GM12878 (cell line): Measurements from ENCODE around the gene SLC50A1.

Experiments
- CBX3 ChIP-seq: fragments of 200-600 bp; sonication (generic); IDR thresholded peaks from 2 replicates; pipeline ENCODE4 v1.6.1; 2016; ENCODE audit warnings: low read depth, borderline replicate concordance
- NFIC ChIP-seq: IDR thresholded peaks from 2 replicates; pipeline ENCODE4 v1.6.1; 2012; ENCODE audit warnings: low read depth, mild to moderate bottlenecking, inconsistent platforms, low read length, moderate library complexity
- NR2C2 ChIP-seq: IDR thresholded peaks from 2 replicates; pipeline ENCODE4 v1.6.1; 2011; ENCODE audit warnings: borderline replicate concordance, low read depth; ENCODE audit not compliant: control insufficient read depth, insufficient read length
- NRF1 ChIP-seq: conservative IDR thresholded peaks from 2 replicates; pipeline ENCODE4 v1.6.1; 2011; ENCODE audit warnings: mild to moderate bottlenecking, low read depth, low read length, improper control_type of control experiment
- PAX5 ChIP-seq: IDR thresholded peaks from 2 replicates; pipeline ENCODE4 v1.6.1; 2011; ENCODE audit warnings: low read depth, low read length, borderline replicate concordance
- POLR2A ChIP-seq: IDR thresholded peaks from 2 replicates; pipeline ENCODE4 v1.6.1; 2011; ENCODE audit warnings: low read depth, mild to moderate bottlenecking, low read length
- POLR2AphosphoS5 ChIP-seq: IDR thresholded peaks from 2 replicates; pipeline ENCODE4 v1.6.1; 2011; ENCODE audit warnings: mild to moderate bottlenecking, low read length, inconsistent platforms
- TBL1XR1 ChIP-seq: IDR thresholded peaks from 2 replicates; pipeline ENCODE4 v1.6.1; 2012; ENCODE audit warnings: low read depth, low read length, improper control_type of control experiment
- YBX1 ChIP-seq: fragments of 450-650 bp; IDR thresholded peaks from 2 replicates; pipeline ENCODE4 v1.6.1; 2016; ENCODE audit warnings: antibody characterized with exemption
- TF ChIP-seq, protein P1 (sequence below), 3 experiments: IDR thresholded peaks in 2 of 3; conservative IDR thresholded peaks in 1 of 3; 2 replicates each; pipeline ENCODE4 v1.5.1; 2011; ENCODE audit warnings: low read depth in 3 of 3, low read length in 3 of 3, mild to moderate bottlenecking in 3 of 3, control low read depth in 2 of 3, moderate library complexity in 2 of 3, inconsistent platforms in 1 of 3, mixed read lengths in 1 of 3; ENCODE audit not compliant: control insufficient read depth in 2 of 3, insufficient read depth in 1 of 3; ENCODE audit errors: extremely low read depth in 1 of 3
- TF ChIP-seq, protein P2 (sequence below): IDR thresholded peaks from 2 replicates; pipeline ENCODE4 v1.6.1; 2012; ENCODE audit warnings: mild to moderate bottlenecking, low read depth, low read length
- TF ChIP-seq, protein P3 (sequence below): IDR thresholded peaks from 2 replicates; pipeline ENCODE4 v1.6.1; 2011; ENCODE audit warnings: mild to moderate bottlenecking, low read depth, low read length, moderate library complexity; ENCODE audit not compliant: insufficient replicate concordance
- TF ChIP-seq, protein P4 (sequence below): IDR thresholded peaks from 2 replicates; pipeline ENCODE4 v1.6.1; 2012; ENCODE audit warnings: low read depth, low read length, improper control_type of control experiment
- TF ChIP-seq, protein P5 (sequence below): fragments of 450-650 bp; IDR thresholded peaks from 2 replicates; pipeline ENCODE4 v1.6.1; 2017; ENCODE audit warnings: mild to moderate bottlenecking, moderate library complexity

DNA sequence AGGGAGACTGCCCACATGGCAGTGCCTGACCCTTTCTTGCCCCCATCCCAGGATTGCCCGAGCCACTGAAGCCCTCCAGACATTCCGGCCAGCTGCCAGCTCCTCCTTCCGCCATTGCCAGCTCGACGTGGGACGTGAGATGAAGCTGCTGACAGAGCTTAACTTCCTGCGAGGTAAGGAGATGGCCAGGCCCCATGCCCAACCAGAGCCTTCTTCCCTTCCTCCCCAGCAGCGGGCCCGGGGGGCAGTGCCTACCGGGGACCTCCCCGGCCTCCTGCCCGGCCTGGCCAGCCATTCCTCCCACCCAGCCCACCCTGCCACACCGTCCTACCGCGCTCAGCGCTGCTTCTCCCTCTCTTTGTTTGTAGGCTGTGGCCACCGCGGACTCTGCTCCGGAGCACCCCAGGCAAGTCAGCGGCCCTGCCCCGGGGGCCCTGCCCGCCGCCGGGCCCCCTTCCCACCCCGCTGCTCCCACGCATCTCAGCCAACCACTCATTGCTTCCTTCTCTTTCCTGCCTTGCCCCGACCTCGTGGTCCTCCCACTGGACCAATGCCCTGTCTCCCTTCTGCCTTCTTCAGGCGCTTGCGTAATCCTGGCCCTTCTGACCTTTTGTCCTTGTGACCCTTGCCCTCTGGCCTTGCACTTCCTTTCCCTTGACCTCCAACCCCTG is 42.9 kb downstream of the SLC50A1 start:
- TF ChIP-seq TBL1XR1 = no peak
- TF ChIP-seq, protein P1, sequence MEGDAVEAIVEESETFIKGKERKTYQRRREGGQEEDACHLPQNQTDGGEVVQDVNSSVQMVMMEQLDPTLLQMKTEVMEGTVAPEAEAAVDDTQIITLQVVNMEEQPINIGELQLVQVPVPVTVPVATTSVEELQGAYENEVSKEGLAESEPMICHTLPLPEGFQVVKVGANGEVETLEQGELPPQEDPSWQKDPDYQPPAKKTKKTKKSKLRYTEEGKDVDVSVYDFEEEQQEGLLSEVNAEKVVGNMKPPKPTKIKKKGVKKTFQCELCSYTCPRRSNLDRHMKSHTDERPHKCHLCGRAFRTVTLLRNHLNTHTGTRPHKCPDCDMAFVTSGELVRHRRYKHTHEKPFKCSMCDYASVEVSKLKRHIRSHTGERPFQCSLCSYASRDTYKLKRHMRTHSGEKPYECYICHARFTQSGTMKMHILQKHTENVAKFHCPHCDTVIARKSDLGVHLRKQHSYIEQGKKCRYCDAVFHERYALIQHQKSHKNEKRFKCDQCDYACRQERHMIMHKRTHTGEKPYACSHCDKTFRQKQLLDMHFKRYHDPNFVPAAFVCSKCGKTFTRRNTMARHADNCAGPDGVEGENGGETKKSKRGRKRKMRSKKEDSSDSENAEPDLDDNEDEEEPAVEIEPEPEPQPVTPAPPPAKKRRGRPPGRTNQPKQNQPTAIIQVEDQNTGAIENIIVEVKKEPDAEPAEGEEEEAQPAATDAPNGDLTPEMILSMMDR (IDR thresholded peaks at IDR 0.05 in 2 of 3, conservative IDR thresholded peaks at IDR 0.05 in 1 of 3; ENCODE audit: control insufficient read depth in 2 of 3, extremely low read depth in 1 of 3, insufficient read depth in 1 of 3, low read depth in 3 of 3, low read length in 3 of 3) = no peak
- no peak for TF ChIP-seq CBX3
- TF ChIP-seq, protein P2, sequence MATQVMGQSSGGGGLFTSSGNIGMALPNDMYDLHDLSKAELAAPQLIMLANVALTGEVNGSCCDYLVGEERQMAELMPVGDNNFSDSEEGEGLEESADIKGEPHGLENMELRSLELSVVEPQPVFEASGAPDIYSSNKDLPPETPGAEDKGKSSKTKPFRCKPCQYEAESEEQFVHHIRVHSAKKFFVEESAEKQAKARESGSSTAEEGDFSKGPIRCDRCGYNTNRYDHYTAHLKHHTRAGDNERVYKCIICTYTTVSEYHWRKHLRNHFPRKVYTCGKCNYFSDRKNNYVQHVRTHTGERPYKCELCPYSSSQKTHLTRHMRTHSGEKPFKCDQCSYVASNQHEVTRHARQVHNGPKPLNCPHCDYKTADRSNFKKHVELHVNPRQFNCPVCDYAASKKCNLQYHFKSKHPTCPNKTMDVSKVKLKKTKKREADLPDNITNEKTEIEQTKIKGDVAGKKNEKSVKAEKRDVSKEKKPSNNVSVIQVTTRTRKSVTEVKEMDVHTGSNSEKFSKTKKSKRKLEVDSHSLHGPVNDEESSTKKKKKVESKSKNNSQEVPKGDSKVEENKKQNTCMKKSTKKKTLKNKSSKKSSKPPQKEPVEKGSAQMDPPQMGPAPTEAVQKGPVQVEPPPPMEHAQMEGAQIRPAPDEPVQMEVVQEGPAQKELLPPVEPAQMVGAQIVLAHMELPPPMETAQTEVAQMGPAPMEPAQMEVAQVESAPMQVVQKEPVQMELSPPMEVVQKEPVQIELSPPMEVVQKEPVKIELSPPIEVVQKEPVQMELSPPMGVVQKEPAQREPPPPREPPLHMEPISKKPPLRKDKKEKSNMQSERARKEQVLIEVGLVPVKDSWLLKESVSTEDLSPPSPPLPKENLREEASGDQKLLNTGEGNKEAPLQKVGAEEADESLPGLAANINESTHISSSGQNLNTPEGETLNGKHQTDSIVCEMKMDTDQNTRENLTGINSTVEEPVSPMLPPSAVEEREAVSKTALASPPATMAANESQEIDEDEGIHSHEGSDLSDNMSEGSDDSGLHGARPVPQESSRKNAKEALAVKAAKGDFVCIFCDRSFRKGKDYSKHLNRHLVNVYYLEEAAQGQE = no peak
- no peak for TF ChIP-seq POLR2AphosphoS5
- TF ChIP-seq, protein P3, sequence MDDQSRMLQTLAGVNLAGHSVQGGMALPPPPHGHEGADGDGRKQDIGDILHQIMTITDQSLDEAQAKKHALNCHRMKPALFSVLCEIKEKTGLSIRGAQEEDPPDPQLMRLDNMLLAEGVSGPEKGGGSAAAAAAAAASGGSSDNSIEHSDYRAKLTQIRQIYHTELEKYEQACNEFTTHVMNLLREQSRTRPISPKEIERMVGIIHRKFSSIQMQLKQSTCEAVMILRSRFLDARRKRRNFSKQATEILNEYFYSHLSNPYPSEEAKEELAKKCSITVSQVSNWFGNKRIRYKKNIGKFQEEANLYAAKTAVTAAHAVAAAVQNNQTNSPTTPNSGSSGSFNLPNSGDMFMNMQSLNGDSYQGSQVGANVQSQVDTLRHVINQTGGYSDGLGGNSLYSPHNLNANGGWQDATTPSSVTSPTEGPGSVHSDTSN = no peak
- TF ChIP-seq POLR2A = no peak
- TF ChIP-seq, protein P4, sequence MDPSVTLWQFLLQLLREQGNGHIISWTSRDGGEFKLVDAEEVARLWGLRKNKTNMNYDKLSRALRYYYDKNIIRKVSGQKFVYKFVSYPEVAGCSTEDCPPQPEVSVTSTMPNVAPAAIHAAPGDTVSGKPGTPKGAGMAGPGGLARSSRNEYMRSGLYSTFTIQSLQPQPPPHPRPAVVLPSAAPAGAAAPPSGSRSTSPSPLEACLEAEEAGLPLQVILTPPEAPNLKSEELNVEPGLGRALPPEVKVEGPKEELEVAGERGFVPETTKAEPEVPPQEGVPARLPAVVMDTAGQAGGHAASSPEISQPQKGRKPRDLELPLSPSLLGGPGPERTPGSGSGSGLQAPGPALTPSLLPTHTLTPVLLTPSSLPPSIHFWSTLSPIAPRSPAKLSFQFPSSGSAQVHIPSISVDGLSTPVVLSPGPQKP = no peak
- TF ChIP-seq PAX5 = no peak
- no peak for TF ChIP-seq NRF1
- TF ChIP-seq, protein P5, sequence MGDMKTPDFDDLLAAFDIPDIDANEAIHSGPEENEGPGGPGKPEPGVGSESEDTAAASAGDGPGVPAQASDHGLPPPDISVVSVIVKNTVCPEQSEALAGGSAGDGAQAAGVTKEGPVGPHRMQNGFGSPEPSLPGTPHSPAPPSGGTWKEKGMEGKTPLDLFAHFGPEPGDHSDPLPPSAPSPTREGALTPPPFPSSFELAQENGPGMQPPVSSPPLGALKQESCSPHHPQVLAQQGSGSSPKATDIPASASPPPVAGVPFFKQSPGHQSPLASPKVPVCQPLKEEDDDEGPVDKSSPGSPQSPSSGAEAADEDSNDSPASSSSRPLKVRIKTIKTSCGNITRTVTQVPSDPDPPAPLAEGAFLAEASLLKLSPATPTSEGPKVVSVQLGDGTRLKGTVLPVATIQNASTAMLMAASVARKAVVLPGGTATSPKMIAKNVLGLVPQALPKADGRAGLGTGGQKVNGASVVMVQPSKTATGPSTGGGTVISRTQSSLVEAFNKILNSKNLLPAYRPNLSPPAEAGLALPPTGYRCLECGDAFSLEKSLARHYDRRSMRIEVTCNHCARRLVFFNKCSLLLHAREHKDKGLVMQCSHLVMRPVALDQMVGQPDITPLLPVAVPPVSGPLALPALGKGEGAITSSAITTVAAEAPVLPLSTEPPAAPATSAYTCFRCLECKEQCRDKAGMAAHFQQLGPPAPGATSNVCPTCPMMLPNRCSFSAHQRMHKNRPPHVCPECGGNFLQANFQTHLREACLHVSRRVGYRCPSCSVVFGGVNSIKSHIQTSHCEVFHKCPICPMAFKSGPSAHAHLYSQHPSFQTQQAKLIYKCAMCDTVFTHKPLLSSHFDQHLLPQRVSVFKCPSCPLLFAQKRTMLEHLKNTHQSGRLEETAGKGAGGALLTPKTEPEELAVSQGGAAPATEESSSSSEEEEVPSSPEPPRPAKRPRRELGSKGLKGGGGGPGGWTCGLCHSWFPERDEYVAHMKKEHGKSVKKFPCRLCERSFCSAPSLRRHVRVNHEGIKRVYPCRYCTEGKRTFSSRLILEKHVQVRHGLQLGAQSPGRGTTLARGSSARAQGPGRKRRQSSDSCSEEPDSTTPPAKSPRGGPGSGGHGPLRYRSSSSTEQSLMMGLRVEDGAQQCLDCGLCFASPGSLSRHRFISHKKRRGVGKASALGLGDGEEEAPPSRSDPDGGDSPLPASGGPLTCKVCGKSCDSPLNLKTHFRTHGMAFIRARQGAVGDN = no peak
- no peak for TF ChIP-seq NFIC
- TF ChIP-seq YBX1 = no peak
- no peak for TF ChIP-seq NR2C2
